Liver (tissue), 9 donors: ENCODE results near the gene SELENOM. TPM values are rescaled to one million over a fixed set of nuclear protein-coding genes. Genes with fewer than 3 reads are reported as not detected.

Experiments
- DNase-seq: peaks from one replicate; pipeline ENCODE4 v3.0.0-alpha.2; 2017; ENCODE audit warnings: low spot score
- H3K27ac ChIP-seq, 2 donors: one replicate each; pipeline ENCODE4 v1.7.0; 2013; ENCODE audit warnings: inconsistent platforms in 2 of 2, low read length in 2 of 2, control low read depth in 1 of 2, low read depth in 1 of 2, mild to moderate bottlenecking in 1 of 2
- H3K27me3 ChIP-seq, 4 donors: one replicate each; pipeline versions ENCODE4 v1.6.1 to v1.7.0; 2013; ENCODE audit warnings: low read length in 3 of 4, inconsistent platforms in 1 of 4, mild to moderate bottlenecking in 1 of 4, moderate library complexity in 1 of 4; ENCODE audit not compliant: control insufficient read depth in 4 of 4, insufficient read depth in 4 of 4
- H3K36me3 ChIP-seq, 4 donors: one replicate each; pipeline versions ENCODE4 v1.6.1 to v1.7.0; 2013; ENCODE audit warnings: low read length in 3 of 4, mild to moderate bottlenecking in 3 of 4, low read depth in 1 of 4, moderate library complexity in 1 of 4; ENCODE audit not compliant: control insufficient read depth in 4 of 4, insufficient read depth in 3 of 4
- H3K4me1 ChIP-seq, 4 donors: one replicate each; pipeline versions ENCODE4 v1.6.1 to v1.7.0; 2013; ENCODE audit warnings: low read length in 3 of 4, mild to moderate bottlenecking in 3 of 4, moderate library complexity in 1 of 4; ENCODE audit not compliant: control insufficient read depth in 4 of 4, insufficient read depth in 4 of 4
- H3K4me3 ChIP-seq, 3 donors: one replicate each; pipeline versions ENCODE4 v1.6.1 to v1.7.0; 2013; ENCODE audit warnings: low read length in 3 of 3, control low read depth in 1 of 3, low read depth in 1 of 3, mild to moderate bottlenecking in 1 of 3
- H3K9ac ChIP-seq, 2 donors: one replicate each; pipeline ENCODE4 v1.7.0; 2013; ENCODE audit warnings: low read length in 2 of 2, mild to moderate bottlenecking in 2 of 2, moderate library complexity in 2 of 2, control low read depth in 1 of 2, low read depth in 1 of 2
- H3K9me3 ChIP-seq, 4 donors: one replicate each; pipeline versions ENCODE4 v1.6.1 to v1.7.0; 2013; ENCODE audit warnings: low read length in 3 of 4; ENCODE audit not compliant: control insufficient read depth in 4 of 4
- EGR1 ChIP-seq, 2 donors: IDR thresholded peaks; 2 replicates each; pipeline ENCODE4 v1.6.1; 2016 to 2018; ENCODE audit warnings: antibody characterized with exemption in 2 of 2, low read depth in 2 of 2
- FOXA1 ChIP-seq: IDR thresholded peaks from 2 replicates; pipeline ENCODE4 v1.6.1; 2016; ENCODE audit warnings: antibody characterized with exemption
- FOXA2 ChIP-seq: IDR thresholded peaks from 2 replicates; pipeline ENCODE4 v1.6.1; 2016; ENCODE audit warnings: antibody characterized with exemption
- GABPA ChIP-seq, 2 donors: IDR thresholded peaks in 1 of 2; conservative IDR thresholded peaks in 1 of 2; 2 replicates each; pipeline ENCODE4 v1.6.1; 2016; ENCODE audit warnings: antibody characterized with exemption in 2 of 2, mild to moderate bottlenecking in 1 of 2, moderate library complexity in 1 of 2
- HNF4A ChIP-seq, 2 donors: conservative IDR thresholded peaks; 2 replicates each; pipeline ENCODE4 v1.6.1; 2016; ENCODE audit warnings: antibody characterized with exemption in 2 of 2, mild to moderate bottlenecking in 2 of 2
- HNF4G ChIP-seq: IDR thresholded peaks from 2 replicates; pipeline ENCODE4 v1.6.1; 2016; ENCODE audit warnings: antibody characterized with exemption
- JUND ChIP-seq, 2 donors: IDR thresholded peaks; 2 replicates each; pipeline ENCODE4 v1.6.1; 2016; ENCODE audit warnings: antibody characterized with exemption in 2 of 2
- NR2F2 ChIP-seq: IDR thresholded peaks from 2 replicates; pipeline ENCODE4 v1.6.1; 2016; ENCODE audit warnings: antibody characterized with exemption
- RAD21 ChIP-seq, 2 donors: IDR thresholded peaks; 2 replicates each; pipeline ENCODE4 v1.6.1; 2016; ENCODE audit warnings: antibody characterized with exemption in 2 of 2, mild to moderate bottlenecking in 2 of 2
- RXRA ChIP-seq, 2 donors: IDR thresholded peaks; 2 replicates each; pipeline ENCODE4 v1.6.1; 2017 to 2018; ENCODE audit warnings: antibody characterized with exemption in 2 of 2, mild to moderate bottlenecking in 1 of 2
- SP1 ChIP-seq: IDR thresholded peaks from 2 replicates; pipeline ENCODE4 v1.6.1; 2018; ENCODE audit warnings: antibody characterized with exemption, mild to moderate bottlenecking
- YY1 ChIP-seq: IDR thresholded peaks from 2 replicates; pipeline ENCODE4 v1.6.1; 2016; ENCODE audit warnings: antibody characterized with exemption, mild to moderate bottlenecking
- WGBS: extraction: QIAGEN DNeasy Blood & Tissue Kit; methylation state at CpG from one replicate; pipeline ENCODE4 v1.1.7; 2013; 5-methylcytosine and 5-hydroxymethylcytosine counted together
- polyA plus RNA-seq, 2 donors: library from polyadenylated mRNA; stranded (reverse) in 1 of 2; unstranded in 1 of 2; fragments of 200-250 nt in 1 of 2; fragments of >200 nt in 1 of 2; fragmentation: Nextera tagmentation in 1 of 2; extraction: Ambion mirVana in 1 of 2; gene quantifications; one replicate each; pipeline versions ENCODE4 v1.2.1 to v1.2.3, GENCODE V29; 2013 to 2015
- total RNA-seq, 2 donors: library from RNA; depleted of rRNA; stranded (reverse); fragments of >200 nt; gene quantifications; one replicate each; pipeline ENCODE4 v1.2.3, GENCODE V29; 2014
- TF ChIP-seq, protein P1 (sequence below): IDR thresholded peaks from 2 replicates; pipeline ENCODE4 v1.6.1; 2016; ENCODE audit warnings: antibody characterized with exemption
- TF ChIP-seq, protein P2 (sequence below): IDR thresholded peaks from 2 replicates; pipeline ENCODE4 v1.6.1; 2016; ENCODE audit warnings: antibody characterized with exemption, mild to moderate bottlenecking
- TF ChIP-seq, protein P3 (sequence below): fragments of 150-350 bp; IDR thresholded peaks from 2 replicates; pipeline ENCODE4 v1.5.1; 2017; ENCODE audit warnings: improper control_type of control experiment, low read depth, low read length; ENCODE audit not compliant: missing input control
- donor health status: healthy.
- donor health status: healthy.
- donor health status: healthy.
- donor health status: healthy.
- donor health status: healthy.

Gene SELENOM
- total and polyA plus RNA-seq, 4 donors: 3.0 to 17.3 (median 12.2) TPM

DNA sequence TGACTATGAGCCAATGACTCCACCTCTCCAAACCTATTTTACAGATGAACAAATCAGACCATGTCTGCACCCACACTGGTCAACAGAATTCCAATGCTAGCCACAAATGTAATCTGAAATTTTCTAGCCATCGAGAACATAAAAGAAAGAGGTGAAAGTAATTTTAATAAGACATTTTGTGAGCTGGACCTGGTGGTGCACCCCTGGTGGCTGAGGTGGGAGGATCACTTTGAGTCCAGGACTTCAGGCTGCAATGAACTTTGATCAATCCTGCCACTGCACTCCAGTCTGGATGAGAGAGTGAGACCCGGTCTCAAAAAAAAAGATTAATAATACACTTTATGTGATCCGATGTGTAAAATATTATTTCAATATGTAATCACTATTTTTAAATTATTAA lies 43.2 kb upstream of the SELENOM start (continued):
- TF ChIP-seq EGR1 (IDR thresholded peaks at IDR 0.05; ENCODE audit: low read depth in 2 of 2) (no peak), NR2F2 (no peak)
- TF ChIP-seq, protein P1, sequence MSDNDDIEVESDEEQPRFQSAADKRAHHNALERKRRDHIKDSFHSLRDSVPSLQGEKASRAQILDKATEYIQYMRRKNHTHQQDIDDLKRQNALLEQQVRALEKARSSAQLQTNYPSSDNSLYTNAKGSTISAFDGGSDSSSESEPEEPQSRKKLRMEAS: no peak

DNA sequence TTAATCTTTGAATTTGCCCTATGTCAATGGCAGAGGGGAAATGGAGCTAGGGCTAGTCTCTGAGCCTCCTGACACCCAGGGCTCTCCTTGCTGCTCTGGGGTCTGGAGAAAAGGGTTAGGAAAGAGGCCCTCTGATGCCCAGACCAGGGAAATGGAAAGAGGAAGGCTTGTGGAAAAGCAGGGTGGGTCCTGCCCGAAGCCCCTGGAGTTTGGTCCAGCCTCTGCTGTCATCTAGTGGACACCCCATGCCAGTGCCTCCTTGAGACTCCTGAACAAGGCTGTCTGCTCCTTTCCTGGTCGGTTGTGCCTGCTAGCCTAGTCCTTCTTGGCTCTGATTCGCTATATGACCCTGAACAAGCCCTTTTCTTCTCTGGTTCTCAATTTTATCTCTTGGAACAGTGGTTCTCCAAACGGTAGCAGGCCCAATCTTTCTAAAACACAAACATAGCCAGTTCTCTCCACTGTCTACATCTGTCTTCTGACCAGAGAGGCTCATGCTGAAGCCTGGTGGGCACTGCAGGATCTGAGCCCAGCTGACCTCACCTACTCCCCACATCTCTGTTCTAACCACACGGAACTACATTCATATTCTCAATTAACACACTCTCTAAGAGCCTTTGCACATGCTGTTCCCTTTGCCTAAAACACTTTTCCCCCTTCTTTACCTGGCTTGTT lies 41.7 kb upstream of the SELENOM start:
- H3K27ac ChIP-seq: no peak overlapping the region
- 33% methylated on average over 5 of the region's 5 CpGs for WGBS

DNA sequence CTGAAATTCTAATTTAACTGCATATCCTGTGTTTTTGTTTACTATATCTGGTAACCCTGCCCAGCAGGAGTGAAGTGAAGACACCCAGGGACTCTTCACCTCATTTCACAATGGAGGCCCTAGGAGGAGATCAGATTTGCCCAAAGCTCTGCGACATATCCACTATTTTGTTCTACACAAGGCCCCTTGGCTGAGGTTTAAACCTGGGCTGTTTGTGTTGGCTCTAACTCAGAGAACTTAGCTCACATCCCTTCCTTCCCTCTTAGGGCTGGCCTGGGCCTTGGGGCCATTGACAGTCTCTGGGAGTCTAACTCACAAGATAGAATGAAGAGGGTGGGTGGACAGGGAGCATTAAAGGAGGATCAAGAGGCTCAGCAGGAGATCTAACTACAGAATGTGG lies 41.1 kb upstream of the SELENOM start:
- no peak for TF ChIP-seq FOXA1
- TF ChIP-seq HNF4A (conservative IDR thresholded peaks at IDR 0.05): no peak
- TF ChIP-seq, protein P2, sequence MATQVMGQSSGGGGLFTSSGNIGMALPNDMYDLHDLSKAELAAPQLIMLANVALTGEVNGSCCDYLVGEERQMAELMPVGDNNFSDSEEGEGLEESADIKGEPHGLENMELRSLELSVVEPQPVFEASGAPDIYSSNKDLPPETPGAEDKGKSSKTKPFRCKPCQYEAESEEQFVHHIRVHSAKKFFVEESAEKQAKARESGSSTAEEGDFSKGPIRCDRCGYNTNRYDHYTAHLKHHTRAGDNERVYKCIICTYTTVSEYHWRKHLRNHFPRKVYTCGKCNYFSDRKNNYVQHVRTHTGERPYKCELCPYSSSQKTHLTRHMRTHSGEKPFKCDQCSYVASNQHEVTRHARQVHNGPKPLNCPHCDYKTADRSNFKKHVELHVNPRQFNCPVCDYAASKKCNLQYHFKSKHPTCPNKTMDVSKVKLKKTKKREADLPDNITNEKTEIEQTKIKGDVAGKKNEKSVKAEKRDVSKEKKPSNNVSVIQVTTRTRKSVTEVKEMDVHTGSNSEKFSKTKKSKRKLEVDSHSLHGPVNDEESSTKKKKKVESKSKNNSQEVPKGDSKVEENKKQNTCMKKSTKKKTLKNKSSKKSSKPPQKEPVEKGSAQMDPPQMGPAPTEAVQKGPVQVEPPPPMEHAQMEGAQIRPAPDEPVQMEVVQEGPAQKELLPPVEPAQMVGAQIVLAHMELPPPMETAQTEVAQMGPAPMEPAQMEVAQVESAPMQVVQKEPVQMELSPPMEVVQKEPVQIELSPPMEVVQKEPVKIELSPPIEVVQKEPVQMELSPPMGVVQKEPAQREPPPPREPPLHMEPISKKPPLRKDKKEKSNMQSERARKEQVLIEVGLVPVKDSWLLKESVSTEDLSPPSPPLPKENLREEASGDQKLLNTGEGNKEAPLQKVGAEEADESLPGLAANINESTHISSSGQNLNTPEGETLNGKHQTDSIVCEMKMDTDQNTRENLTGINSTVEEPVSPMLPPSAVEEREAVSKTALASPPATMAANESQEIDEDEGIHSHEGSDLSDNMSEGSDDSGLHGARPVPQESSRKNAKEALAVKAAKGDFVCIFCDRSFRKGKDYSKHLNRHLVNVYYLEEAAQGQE: no peak
- TF ChIP-seq RAD21 (IDR thresholded peaks at IDR 0.05): no peak
- TF ChIP-seq YY1: no peak
- no peak for TF ChIP-seq HNF4G
- TF ChIP-seq NR2F2: no peak
- TF ChIP-seq GABPA (IDR thresholded peaks at IDR 0.05 in 1 of 2, conservative IDR thresholded peaks at IDR 0.05 in 1 of 2): no peak
- no peak for TF ChIP-seq EGR1 (IDR thresholded peaks at IDR 0.05; ENCODE audit: low read depth in 2 of 2)
- TF ChIP-seq, protein P1: no peak
- no peak for TF ChIP-seq SP1
- TF ChIP-seq JUND (IDR thresholded peaks at IDR 0.05): no peak
- TF ChIP-seq FOXA2: no peak
- TF ChIP-seq RXRA (IDR thresholded peaks at IDR 0.05): no peak

More for the DNA sequence above, 41.7 kb upstream of the SELENOM start:
- H3K27me3 ChIP-seq: no peaks in the 10 kb centered on the region
- H3K36me3 ChIP-seq: no peaks in the 10 kb centered on the region
- peak; percentile 56 for DNase-seq
- H3K9me3 ChIP-seq: peaks cover 0 to 7% (median 2%) of the 10 kb centered on the region in 4 donors
- no peaks in the 10 kb centered on the region for H3K4me1 ChIP-seq
- no peak overlapping the region for H3K9ac ChIP-seq
- no peak overlapping the region for H3K4me3 ChIP-seq
- peak; percentile 79 to 89 for TF ChIP-seq RAD21 (IDR thresholded peaks at IDR 0.05)
- TF ChIP-seq, protein P2: no peak
- TF ChIP-seq, protein P3, sequence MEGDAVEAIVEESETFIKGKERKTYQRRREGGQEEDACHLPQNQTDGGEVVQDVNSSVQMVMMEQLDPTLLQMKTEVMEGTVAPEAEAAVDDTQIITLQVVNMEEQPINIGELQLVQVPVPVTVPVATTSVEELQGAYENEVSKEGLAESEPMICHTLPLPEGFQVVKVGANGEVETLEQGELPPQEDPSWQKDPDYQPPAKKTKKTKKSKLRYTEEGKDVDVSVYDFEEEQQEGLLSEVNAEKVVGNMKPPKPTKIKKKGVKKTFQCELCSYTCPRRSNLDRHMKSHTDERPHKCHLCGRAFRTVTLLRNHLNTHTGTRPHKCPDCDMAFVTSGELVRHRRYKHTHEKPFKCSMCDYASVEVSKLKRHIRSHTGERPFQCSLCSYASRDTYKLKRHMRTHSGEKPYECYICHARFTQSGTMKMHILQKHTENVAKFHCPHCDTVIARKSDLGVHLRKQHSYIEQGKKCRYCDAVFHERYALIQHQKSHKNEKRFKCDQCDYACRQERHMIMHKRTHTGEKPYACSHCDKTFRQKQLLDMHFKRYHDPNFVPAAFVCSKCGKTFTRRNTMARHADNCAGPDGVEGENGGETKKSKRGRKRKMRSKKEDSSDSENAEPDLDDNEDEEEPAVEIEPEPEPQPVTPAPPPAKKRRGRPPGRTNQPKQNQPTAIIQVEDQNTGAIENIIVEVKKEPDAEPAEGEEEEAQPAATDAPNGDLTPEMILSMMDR: peak; percentile 82

More for the DNA sequence above, 41.1 kb upstream of the SELENOM start:
- peaks cover 0 to 7% (median 2%) of the 10 kb centered on the region in 4 donors for H3K9me3 ChIP-seq
- H3K27ac ChIP-seq: no peak overlapping the region
- no peak overlapping the region for H3K4me3 ChIP-seq
- H3K36me3 ChIP-seq: no peaks in the 10 kb centered on the region
- H3K4me1 ChIP-seq: no peaks in the 10 kb centered on the region
- no peak for DNase-seq
- 83% methylated on average over 1 of the region's 1 CpG for WGBS
- H3K9ac ChIP-seq: no peak overlapping the region
- no peaks in the 10 kb centered on the region for H3K27me3 ChIP-seq
